ENCODE measurements around the gene HOTAIR.

The HOTAIR gene

DNA sequence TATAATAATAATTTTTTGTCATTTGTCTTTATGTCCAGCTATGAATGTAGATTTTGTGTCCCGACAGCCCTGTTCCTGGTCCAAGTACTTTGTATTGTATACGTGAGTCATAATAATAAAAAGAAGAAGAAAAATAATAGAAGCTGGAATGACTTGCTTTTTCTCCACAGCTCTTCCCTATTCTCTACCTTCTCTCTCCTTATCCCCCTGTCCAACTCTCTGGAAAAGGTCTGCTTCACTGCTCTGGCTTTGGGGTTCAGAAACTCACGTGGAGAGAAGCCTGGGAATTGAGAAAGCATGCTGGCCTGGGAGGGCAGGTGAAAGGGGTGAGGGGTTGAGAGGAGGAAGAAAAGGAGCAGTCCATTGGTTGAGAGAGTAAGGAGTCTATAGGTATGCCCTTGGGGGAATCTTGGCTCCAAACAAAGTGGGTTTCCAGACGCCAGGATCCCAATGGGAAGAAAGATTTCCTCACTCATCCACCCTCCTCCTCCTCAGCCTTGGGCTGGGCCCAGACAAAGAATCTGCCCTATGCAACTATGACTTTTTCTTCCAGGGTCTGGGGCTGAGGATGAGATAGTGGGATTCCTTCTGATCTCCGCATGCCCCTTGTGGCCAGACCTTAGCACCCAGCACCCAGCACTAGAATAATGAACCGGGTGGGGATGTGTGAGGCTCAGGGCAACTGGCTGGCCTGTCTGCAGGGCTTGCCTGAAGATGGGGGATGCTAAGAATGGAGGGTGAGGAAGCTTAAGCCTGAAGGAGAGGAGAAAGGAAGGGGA lies 38.1 kb upstream of the HOTAIR start:
- peaks cover 100% of the 10 kb centered on the region for H3K27me3 ChIP-seq
- H3K9me3 ChIP-seq, result no peaks in the 10 kb centered on the region
- no peaks in the 10 kb centered on the region for H3K36me3 ChIP-seq
- H3K27ac ChIP-seq, result no peak overlapping the region
- TF ChIP-seq, protein P1, sequence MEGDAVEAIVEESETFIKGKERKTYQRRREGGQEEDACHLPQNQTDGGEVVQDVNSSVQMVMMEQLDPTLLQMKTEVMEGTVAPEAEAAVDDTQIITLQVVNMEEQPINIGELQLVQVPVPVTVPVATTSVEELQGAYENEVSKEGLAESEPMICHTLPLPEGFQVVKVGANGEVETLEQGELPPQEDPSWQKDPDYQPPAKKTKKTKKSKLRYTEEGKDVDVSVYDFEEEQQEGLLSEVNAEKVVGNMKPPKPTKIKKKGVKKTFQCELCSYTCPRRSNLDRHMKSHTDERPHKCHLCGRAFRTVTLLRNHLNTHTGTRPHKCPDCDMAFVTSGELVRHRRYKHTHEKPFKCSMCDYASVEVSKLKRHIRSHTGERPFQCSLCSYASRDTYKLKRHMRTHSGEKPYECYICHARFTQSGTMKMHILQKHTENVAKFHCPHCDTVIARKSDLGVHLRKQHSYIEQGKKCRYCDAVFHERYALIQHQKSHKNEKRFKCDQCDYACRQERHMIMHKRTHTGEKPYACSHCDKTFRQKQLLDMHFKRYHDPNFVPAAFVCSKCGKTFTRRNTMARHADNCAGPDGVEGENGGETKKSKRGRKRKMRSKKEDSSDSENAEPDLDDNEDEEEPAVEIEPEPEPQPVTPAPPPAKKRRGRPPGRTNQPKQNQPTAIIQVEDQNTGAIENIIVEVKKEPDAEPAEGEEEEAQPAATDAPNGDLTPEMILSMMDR (IDR thresholded peaks at IDR 0.05), result no peak
- no peak overlapping the region for H3K4me3 ChIP-seq (ENCODE audit: low read depth in 1 of 2, low read length in 1 of 2)
- peaks cover 6 to 16% of the 10 kb centered on the region in 2 experiments for H3K4me1 ChIP-seq (ENCODE audit: control insufficient read depth in 1 of 2, insufficient read depth in 1 of 2, low read depth in 1 of 2, low read length in 1 of 2)

DNA sequence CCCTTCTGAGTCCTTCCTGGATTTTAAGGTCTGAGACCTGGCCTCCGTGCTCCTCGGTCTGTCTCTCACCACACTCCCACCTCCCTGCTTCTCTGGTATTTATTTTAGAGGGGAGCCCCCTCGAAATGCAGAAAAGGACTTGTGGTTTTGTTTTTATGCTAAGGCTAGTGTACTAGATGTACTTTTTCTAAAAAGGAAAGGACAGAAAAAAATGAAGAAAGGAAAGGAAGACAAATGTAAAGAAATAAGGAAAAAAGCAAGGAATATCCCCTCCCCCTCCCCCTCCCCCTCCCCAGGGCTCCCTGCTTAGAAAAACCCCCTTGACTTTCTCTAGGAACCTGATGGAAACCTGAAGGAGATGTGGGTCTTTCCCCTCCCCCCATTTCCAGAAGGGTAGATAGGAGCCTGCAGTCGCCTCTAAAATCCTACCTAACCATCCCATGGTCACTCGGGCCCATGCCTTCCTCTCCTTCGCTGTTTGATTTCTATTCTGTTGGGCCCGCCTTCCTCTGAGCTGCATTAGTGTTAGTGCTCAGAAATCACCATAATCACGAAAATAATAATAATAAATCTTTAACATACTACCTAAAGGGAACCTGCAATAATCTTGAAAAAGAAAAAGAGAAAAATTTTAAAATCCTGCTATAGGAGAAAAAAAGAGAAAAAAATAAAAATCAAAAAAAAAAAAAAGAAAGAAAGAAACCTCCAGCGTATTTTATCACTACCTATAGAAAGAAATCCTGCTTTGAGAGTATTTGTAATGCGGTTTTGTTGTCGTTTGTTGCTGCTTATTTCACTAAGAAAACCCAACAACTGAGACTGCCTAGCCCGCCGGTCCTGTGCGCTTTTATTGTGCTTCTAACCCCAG lies 37.1 kb upstream of the HOTAIR start:
- peaks cover 13 to 19% of the 10 kb centered on the region in 2 experiments for H3K4me1 ChIP-seq (ENCODE audit: control insufficient read depth in 1 of 2, insufficient read depth in 1 of 2, low read depth in 1 of 2, low read length in 1 of 2)
- H3K4me3 ChIP-seq (ENCODE audit: low read depth in 1 of 2, low read length in 1 of 2), result no peak overlapping the region
- TF ChIP-seq, protein P1 (IDR thresholded peaks at IDR 0.05), result no peak
- H3K27ac ChIP-seq, result no peak overlapping the region
- peaks cover 100% of the 10 kb centered on the region for H3K27me3 ChIP-seq
- no peaks in the 10 kb centered on the region for H3K9me3 ChIP-seq
- no peaks in the 10 kb centered on the region for H3K36me3 ChIP-seq

DNA sequence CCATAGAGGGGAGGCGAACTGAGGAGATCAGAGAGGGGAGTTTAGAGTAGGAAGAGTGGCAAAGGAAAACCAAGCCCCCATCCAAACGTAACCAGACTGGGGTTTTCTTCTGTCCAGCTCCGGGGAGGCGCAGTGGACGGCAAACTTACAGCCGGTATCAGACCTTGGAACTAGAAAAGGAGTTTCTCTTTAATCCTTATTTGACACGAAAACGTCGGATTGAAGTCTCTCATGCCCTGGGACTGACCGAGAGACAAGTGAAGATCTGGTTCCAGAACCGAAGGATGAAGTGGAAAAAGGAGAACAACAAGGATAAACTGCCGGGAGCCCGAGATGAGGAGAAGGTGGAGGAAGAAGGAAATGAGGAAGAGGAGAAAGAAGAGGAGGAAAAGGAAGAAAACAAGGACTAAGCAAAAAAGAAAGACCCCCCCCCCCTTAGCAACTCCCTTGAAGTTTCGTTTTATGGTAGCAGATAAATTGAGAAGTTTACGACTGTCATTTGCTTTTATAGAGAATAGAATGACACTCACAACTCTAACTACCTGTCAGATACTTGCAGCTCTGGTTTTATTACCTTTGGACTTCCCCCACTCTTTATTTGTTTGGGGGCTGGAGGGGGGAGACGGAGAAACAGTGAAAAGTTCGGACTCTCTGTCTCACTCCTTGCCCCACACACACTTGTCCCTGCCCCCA lies 36.4 kb upstream of the HOTAIR start:
- Histone ChIP-seq H3K27me3 (peaks cover 100% of the 10 kb centered on the region), H3K36me3 (no peaks in the 10 kb centered on the region), H3K4me1 (ENCODE audit: control insufficient read depth in 1 of 2, insufficient read depth in 1 of 2, low read depth in 1 of 2, low read length in 1 of 2) (peaks cover 20 to 27% of the 10 kb centered on the region in 2 experiments), H3K9me3 (no peaks in the 10 kb centered on the region), H3K4me3 (ENCODE audit: low read depth in 1 of 2, low read length in 1 of 2) (no peak overlapping the region), H3K27ac (no peak overlapping the region)
- TF ChIP-seq, protein P1 (IDR thresholded peaks at IDR 0.05), result no peak

DNA sequence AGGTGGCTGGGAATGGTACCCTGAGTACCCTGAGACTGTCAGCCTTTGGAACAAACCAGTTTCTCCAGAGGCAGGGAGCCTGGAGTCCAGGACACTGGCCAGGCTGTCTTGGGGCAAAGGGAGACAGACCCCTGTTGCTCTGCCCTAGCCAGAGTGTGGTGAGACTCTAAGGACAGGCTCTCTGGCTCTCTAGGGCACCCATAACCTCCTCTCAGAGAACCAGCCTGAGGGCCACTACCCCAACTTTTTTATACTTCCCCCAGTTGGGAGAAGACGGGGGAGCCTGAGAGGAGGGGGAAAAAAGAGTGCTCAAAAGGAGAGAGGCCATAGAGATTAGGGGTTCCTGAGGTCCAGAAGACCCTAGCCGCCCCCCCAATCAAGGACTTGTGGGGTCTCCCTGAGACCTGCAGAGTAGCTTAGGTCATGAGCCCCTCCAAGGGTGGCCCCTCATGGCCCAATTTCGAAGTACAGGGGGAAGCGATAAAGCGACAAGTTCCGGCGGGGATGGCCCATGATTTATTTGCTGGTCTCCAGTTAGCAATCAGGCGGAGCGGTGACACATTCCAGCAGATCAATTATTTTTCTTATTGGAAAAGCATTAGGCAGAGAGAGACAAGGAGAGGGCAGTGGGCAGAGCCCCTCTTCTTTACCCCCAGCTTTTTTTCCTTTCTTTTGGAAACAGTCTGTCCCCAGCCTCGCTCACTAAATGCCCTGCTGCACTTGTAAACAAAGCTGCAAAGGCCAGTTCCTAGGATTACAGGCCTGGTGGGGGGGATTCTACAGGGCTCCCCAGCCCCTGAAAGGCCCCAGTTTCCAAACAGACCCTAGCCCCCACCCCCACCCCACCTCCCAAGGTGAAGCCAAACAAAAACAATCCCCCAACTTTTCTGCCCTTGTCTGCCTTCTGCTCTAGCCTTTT lies 35.6 kb upstream of the HOTAIR start:
- H3K4me1 ChIP-seq (ENCODE audit: control insufficient read depth in 1 of 2, insufficient read depth in 1 of 2, low read depth in 1 of 2, low read length in 1 of 2), result peaks cover 21 to 29% of the 10 kb centered on the region in 2 experiments
- H3K27me3 ChIP-seq, result peaks cover 100% of the 10 kb centered on the region
- H3K27ac ChIP-seq, result no peak overlapping the region

More for the DNA sequence above, 35.6 kb upstream of the HOTAIR start:
- no peak overlapping the region for H3K4me3 ChIP-seq (ENCODE audit: low read depth in 1 of 2, low read length in 1 of 2)
- no peaks in the 10 kb centered on the region for H3K9me3 ChIP-seq
- TF ChIP-seq, protein P1 (IDR thresholded peaks at IDR 0.05), result no peak
- H3K36me3 ChIP-seq, result no peaks in the 10 kb centered on the region

Measured in neutrophil (primary cell).